Measurements from ENCODE around the gene AMER3. TPM values are rescaled to one million over a fixed set of nuclear protein-coding genes. Genes with fewer than 3 reads are reported as not detected.

The AMER3 gene
- total RNA-seq, 1 experiment from 2014 or later: not detected

DNA sequence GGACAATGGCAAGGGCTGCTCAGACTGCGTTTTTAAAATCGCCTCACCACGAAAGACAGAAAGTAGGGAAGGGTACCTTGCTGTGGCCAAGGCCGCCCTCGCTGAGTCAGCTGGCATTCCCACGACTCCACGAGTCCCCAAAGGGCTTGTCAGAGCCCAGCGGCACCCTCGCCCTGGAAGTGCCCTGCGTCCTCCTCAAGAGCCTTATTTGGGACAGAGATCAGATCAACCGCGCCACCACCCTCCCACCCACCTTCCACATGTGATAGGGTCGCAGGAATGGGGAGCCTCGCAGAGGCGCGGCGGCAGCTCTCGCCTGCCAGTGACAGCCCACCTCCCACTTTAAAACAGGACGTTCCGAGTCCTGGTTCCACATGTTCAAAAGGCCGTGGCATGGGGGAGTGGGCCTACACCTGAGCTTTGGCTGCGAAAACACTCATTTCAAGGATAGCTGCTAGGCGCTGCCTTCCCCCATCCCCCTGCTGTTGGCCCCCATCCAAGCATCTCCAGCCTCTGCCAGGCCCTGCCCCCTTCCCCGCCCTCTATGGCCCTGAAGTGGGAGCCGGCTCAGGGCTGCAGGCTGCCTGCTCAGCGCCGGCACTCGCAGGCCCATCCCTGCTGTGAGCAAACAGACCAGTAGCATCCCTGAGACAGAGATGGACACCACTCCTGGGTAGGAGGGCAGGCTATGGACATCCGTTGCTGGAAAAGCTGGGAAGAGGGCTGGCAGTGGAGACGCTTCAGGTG lies 43.3 kb downstream of the AMER3 start:
- POLR2A ChIA-PET (ENCODE audit: low non-redundant PET): no interaction called here
- BruUV-seq (replicated peaks): no TSS peak
- intact Hi-C loops (cut with micrococcal nuclease; ENCODE audit: unreplicated experiment): loop anchor here (1.0 kb wide), 2 partner anchors 75 to 122 kb away; no protein-coding TSS in a partner anchor
- Histone ChIP-seq H3K27ac (ENCODE audit: low read depth, low read length, poor library complexity, severe bottlenecking) (no peak overlapping the region), H3K4me1 (ENCODE audit: insufficient read depth, low read length, poor library complexity, severe bottlenecking) (no peaks in the 10 kb centered on the region), H3K4me3 (ENCODE audit: low read depth, low read length, poor library complexity, severe bottlenecking) (peak overlapping the region; percentile 66), H3K27me3 (replicated peaks; ENCODE audit: insufficient read depth, low read depth, low read length, poor library complexity) (peaks cover 14% of the 10 kb centered on the region), H3K9me3 (ENCODE audit: low read depth, low read length, poor library complexity, severe bottlenecking) (no peaks in the 10 kb centered on the region), H3K36me3 (ENCODE audit: insufficient read depth, low read length, poor library complexity, severe bottlenecking) (no peaks in the 10 kb centered on the region)
- no peak for DNase-seq (ENCODE audit: low spot score)
- CTCF ChIA-PET: interaction anchor here (3.4 kb wide), 1 partner anchor 74 kb away, joined by 40 read pairs; no protein-coding TSS in a partner anchor
- TF ChIP-seq EZH2 (IDR thresholded peaks at IDR 0.05; ENCODE audit: borderline replicate concordance, low read depth, low read length, poor library complexity, severe bottlenecking) (no peak), CTCF (conservative IDR thresholded peaks at IDR 0.05; ENCODE audit: low read depth, low read length) (no peak)

DNA sequence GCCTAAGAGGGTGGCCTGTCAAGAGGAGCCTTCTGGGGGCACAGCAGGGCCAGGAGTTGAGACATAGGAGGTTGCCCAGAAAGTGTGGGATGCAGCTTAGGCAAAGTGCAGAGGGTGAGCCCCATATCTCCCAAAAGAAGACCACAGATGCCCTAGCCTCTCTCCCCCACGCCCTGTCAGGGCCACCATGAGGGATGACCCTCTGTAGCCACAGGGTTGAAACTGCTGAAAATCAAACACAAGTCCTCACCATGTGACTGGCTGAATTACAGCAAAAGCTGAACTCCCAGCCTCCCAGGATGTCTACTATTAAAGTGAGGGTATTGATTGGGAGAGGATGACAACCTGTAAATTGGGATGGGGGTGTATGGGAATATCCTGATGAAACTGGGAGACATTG lies 44.0 kb downstream of the AMER3 start:
- Histone ChIP-seq H3K4me3 (ENCODE audit: low read depth, low read length, poor library complexity, severe bottlenecking) (no peak overlapping the region), H3K4me1 (ENCODE audit: insufficient read depth, low read length, poor library complexity, severe bottlenecking) (no peaks in the 10 kb centered on the region), H3K27ac (ENCODE audit: low read depth, low read length, poor library complexity, severe bottlenecking) (no peak overlapping the region), H3K9me3 (ENCODE audit: low read depth, low read length, poor library complexity, severe bottlenecking) (no peaks in the 10 kb centered on the region), H3K36me3 (ENCODE audit: insufficient read depth, low read length, poor library complexity, severe bottlenecking) (no peaks in the 10 kb centered on the region), H3K27me3 (replicated peaks; ENCODE audit: insufficient read depth, low read depth, low read length, poor library complexity) (peaks cover 11% of the 10 kb centered on the region)
- TF ChIP-seq EZH2 (IDR thresholded peaks at IDR 0.05; ENCODE audit: borderline replicate concordance, low read depth, low read length, poor library complexity, severe bottlenecking) (no peak), CTCF (conservative IDR thresholded peaks at IDR 0.05; ENCODE audit: low read depth, low read length) (no peak)
- ChIA-PET CTCF (interaction anchor here (3.4 kb wide), 1 partner anchor 74 kb away, joined by 40 read pairs; no protein-coding TSS in a partner anchor), POLR2A (ENCODE audit: low non-redundant PET) (no interaction called here)
- no TSS peak for BruUV-seq (replicated peaks)
- intact Hi-C loops (cut with micrococcal nuclease; ENCODE audit: unreplicated experiment): no loop called here
- no peak for DNase-seq (ENCODE audit: low spot score)

DNA sequence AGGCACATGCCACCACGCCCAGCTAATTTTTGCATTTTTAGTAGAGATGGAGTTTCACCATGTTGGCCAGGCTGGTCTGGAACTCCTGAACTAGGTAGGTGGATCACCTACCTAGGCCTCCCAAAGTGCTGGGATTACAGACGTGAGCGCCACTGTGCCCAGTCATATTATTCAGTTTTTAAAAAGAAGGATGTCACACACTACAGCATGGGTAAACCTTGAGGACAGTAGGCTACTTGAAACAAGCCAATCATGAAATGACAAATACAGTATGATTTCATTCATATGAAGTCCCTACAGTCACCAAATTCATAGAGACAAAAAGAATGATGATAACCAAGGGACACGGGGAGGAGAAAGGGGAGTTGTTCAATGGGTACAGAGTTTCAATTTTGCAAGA lies 50.3 kb downstream of the AMER3 start:
- TF ChIP-seq EZH2 (IDR thresholded peaks at IDR 0.05; ENCODE audit: borderline replicate concordance, low read depth, low read length, poor library complexity, severe bottlenecking) (no peak), CTCF (conservative IDR thresholded peaks at IDR 0.05; ENCODE audit: low read depth, low read length) (no peak)
- intact Hi-C loops (cut with micrococcal nuclease; ENCODE audit: unreplicated experiment): no loop called here
- Histone ChIP-seq H3K4me1 (ENCODE audit: insufficient read depth, low read length, poor library complexity, severe bottlenecking) (peaks cover 4% of the 10 kb centered on the region), H3K9me3 (ENCODE audit: low read depth, low read length, poor library complexity, severe bottlenecking) (no peaks in the 10 kb centered on the region), H3K36me3 (ENCODE audit: insufficient read depth, low read length, poor library complexity, severe bottlenecking) (no peaks in the 10 kb centered on the region), H3K4me3 (ENCODE audit: low read depth, low read length, poor library complexity, severe bottlenecking) (no peak overlapping the region), H3K27me3 (replicated peaks; ENCODE audit: insufficient read depth, low read depth, low read length, poor library complexity) (no peaks in the 10 kb centered on the region), H3K27ac (ENCODE audit: low read depth, low read length, poor library complexity, severe bottlenecking) (no peak overlapping the region)
- BruUV-seq (replicated peaks): no TSS peak
- no peak for DNase-seq (ENCODE audit: low spot score)
- POLR2A ChIA-PET (ENCODE audit: low non-redundant PET): no interaction called here
- CTCF ChIA-PET: no interaction called here
